AG04449 (cell line): ENCODE measurements around the gene TES.

Experiments used
- CTCF ChIA-PET: fragments of 350-600 bp; formaldehyde crosslinking; extraction: SDS; loops from one replicate; lab custom pipeline; 2021; ENCODE audit warnings: antibody characterized with exemption; lab: Yijun Ruan, JAX
- POLR2A ChIA-PET: fragments of 400-600, 350-600 bp; formaldehyde crosslinking; extraction: SDS; loops from one replicate; lab custom pipeline; 2020; ENCODE audit warnings: antibody characterized with exemption, inconsistent platforms; lab: Yijun Ruan, JAX
- DNase-seq: peaks from one replicate; pipeline ENCODE4 v3.0.0-alpha.2; 2010; ENCODE audit warnings: low read depth, low spot score
- H3K4me3 ChIP-seq: 2 replicates; pipeline ENCODE4 v1.5.1; 2011; ENCODE audit warnings: low read depth, mild to moderate bottlenecking, control low read depth, low read length
- TF ChIP-seq, protein P1 (sequence below): IDR thresholded peaks from one replicate; pipeline ENCODE4 v1.5.1; 2011; ENCODE audit warnings: mild to moderate bottlenecking, moderate library complexity, low read length, control low read depth, inconsistent platforms; ENCODE audit not compliant: insufficient read depth; ENCODE audit errors: missing control alignments

Gene TES

DNA sequence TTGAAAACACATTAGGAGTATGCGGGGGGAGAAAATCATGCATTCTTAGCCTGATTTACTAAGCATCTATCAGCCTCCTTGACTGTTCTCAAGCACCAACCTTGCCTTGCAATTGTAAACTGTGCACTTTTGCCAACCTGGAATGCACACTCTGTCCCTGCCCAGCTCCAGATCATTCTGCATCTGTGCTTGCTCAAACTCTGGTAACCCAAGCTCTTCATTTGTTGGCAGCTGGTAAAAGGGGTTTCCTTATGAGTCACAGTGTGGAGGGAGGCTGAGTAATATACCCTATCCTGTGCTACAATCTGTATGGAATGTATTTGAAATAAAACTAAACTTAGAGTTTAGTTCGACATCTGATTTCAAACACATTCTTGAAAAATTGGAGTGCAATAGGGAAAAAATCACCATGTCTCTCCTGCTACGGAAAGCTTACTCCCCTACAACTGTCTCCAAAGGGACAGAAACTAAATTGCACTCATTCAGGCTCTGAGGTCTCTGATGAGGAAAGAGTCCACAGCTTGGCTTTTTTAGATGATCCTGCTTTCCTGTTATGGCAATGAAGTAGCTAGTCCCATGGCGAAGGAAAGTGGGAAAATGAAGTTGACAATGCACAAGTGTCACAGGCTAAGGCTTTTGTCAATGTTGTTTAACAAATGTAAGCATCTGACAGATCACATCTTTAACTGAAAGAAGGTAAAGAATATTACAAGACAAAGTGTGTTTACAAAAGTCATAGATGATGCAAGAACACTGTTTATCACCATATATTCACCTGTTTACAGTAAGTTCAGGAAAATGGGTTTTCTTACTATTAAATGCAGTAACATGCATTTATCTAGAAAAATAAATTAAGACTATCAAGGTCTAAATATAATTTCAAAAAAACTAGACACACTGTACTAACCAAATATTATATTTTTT is 61.9 kb downstream of the TES start:
- TF ChIP-seq, protein P1, sequence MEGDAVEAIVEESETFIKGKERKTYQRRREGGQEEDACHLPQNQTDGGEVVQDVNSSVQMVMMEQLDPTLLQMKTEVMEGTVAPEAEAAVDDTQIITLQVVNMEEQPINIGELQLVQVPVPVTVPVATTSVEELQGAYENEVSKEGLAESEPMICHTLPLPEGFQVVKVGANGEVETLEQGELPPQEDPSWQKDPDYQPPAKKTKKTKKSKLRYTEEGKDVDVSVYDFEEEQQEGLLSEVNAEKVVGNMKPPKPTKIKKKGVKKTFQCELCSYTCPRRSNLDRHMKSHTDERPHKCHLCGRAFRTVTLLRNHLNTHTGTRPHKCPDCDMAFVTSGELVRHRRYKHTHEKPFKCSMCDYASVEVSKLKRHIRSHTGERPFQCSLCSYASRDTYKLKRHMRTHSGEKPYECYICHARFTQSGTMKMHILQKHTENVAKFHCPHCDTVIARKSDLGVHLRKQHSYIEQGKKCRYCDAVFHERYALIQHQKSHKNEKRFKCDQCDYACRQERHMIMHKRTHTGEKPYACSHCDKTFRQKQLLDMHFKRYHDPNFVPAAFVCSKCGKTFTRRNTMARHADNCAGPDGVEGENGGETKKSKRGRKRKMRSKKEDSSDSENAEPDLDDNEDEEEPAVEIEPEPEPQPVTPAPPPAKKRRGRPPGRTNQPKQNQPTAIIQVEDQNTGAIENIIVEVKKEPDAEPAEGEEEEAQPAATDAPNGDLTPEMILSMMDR, result no peak
- ChIA-PET CTCF (interaction anchor here (1.4 to 3.6 kb wide), 5 partner anchors 14 to 320 kb away, joined by 4 to 14 read pairs (median 5); no protein-coding TSS in a partner anchor), POLR2A (interaction anchor here (0.6 to 2.2 kb wide), 9 partner anchors 12 to 310 kb away, joined by 3 to 16 read pairs (median 3); no protein-coding TSS in a partner anchor)
- peak; percentile 85 for DNase-seq
- H3K4me3 ChIP-seq, result peak overlapping the region; percentile 21

DNA sequence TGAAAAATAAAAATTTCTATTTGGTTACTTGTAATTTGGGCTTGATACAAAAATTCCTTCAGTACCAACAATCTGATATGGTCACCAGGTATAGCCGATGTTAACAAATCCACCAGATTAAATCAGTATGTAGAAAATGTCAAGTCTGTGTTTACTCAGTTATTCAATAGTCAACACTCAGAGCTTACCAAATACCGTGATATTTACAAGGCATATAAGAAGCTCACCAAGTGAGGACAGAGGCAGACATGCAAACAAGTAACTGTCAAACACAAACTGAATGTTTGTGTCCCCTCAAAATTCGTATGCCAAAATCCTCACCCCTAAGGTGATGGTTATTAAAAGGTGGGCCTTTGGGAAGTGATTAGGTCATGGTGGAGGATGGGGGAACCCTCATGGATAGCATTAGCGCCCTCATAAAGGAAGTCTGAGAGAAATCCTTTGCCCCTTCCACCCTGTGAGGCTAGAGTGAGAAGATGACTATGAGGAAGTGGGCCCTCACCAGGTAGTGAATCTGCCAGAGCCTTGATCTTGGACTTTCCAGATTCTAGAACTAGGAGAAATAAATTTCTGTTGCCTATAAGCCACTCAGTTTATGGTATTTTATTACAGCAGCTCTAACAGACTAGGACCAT is 63.1 kb downstream of the TES start:
- no peak overlapping the region for H3K4me3 ChIP-seq
- CTCF ChIA-PET, result interaction anchor here (3.5 to 3.6 kb wide), 2 partner anchors 15 to 253 kb away, joined by 12 to 14 read pairs; no protein-coding TSS in a partner anchor
- DNase-seq, result no peak
- TF ChIP-seq, protein P1, result no peak
- POLR2A ChIA-PET, result no interaction called here

GRCh38 chr7:116273918-116274301 is 63.6 kb downstream of the TES start:
- DNase-seq, result no peak
- TF ChIP-seq, protein P1, result no peak
- ChIA-PET CTCF (interaction anchor here (3.5 to 3.6 kb wide), 2 partner anchors 15 to 252 kb away, joined by 12 to 14 read pairs; no protein-coding TSS in a partner anchor), POLR2A (no interaction called here)
- H3K4me3 ChIP-seq, result no peak overlapping the region

GRCh38 chr7:116277070-116277469 is 66.7 kb downstream of the TES start:
- ChIA-PET POLR2A (no interaction called here), CTCF (no interaction called here)
- DNase-seq, result no peak
- no peak overlapping the region for H3K4me3 ChIP-seq
- TF ChIP-seq, protein P1, result no peak

DNA sequence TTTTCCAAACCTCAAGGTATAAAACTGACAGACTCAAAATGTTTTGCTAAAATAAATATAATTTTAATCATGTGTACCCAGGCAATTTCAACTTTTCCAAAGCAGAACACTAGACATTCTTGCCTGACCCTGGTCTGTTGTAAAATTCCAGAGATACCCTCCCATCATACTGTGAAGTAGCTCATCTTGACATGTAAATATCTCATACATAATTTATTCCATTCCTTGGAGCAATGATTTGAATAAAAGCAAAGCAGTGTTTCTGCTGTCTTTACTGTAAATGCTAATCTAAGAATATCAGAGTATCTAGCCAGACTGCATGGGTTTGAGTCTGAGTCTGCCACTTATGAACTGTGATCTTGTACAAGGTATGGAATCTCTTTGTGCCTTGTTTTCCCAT is 68.9 kb downstream of the TES start:
- TF ChIP-seq, protein P1, result no peak
- CTCF ChIA-PET, result interaction anchor here (0.9 to 1.0 kb wide), 2 partner anchors 8 to 20 kb away, joined by 3 read pairs; no protein-coding TSS in a partner anchor
- H3K4me3 ChIP-seq, result no peak overlapping the region
- DNase-seq, result no peak
- POLR2A ChIA-PET, result no interaction called here
